Gastrocnemius medialis (tissue), 4 donors: Measurements from ENCODE around the gene GABRR2. TPM values are rescaled to one million over a fixed set of nuclear protein-coding genes. Genes with fewer than 3 reads are reported as not detected.

ENCODE experiments used
- ATAC-seq, 2 donors: fragments of 150-250 bp; one replicate each; pipeline ENCODE4 v1.9.1; 2016
- DNase-seq, 2 donors: peaks; one replicate each; pipeline ENCODE4 v3.0.0-alpha.2; 2019
- H3K27ac ChIP-seq, 4 donors: fragments of 200-600 bp; sonication (generic); 1 replicate in 1 of 4; 2 replicates in 3 of 4; pipeline ENCODE4 v1.5.1; 2016 to 2018; ENCODE audit warnings: mild to moderate bottlenecking in 2 of 4, moderate library complexity in 1 of 4
- H3K27me3 ChIP-seq, 3 donors: fragments of 200-600 bp; sonication (generic) in 2 of 3; 1 replicate in 1 of 3; 2 replicates in 2 of 3; pipeline versions ENCODE4 v1.5.1 to v1.6.0; 2016 to 2019; ENCODE audit warnings: mild to moderate bottlenecking in 1 of 3, moderate library complexity in 1 of 3
- H3K36me3 ChIP-seq, 2 donors: fragments of 200-600 bp; sonication (generic) in 1 of 2; one replicate each; pipeline ENCODE4 v1.5.1; 2017 to 2018
- H3K4me1 ChIP-seq, 2 donors: fragments of 200-600 bp; sonication (generic) in 1 of 2; one replicate each; pipeline ENCODE4 v1.5.1; 2016 to 2017; ENCODE audit warnings: mild to moderate bottlenecking in 2 of 2
- H3K4me3 ChIP-seq, 4 donors: fragments of 200-600 bp; sonication (generic) in 3 of 4; 1 replicate in 1 of 4; 2 replicates in 3 of 4; pipeline ENCODE4 v1.5.1; 2016 to 2019; ENCODE audit warnings: mild to moderate bottlenecking in 2 of 4
- H3K9me3 ChIP-seq, 3 donors: fragments of 200-600 bp; sonication (generic) in 2 of 3; 1 replicate in 1 of 3; 2 replicates in 2 of 3; pipeline ENCODE4 v1.5.1; 2016 to 2019
- CTCF ChIP-seq, 5 experiments: fragments of 450-650 bp in 3 of 5; fragments of 200-600 bp in 2 of 5; sonication (generic) in 2 of 5; IDR thresholded peaks in 4 of 5; conservative IDR thresholded peaks in 1 of 5; 1 replicate in 4 of 5; 2 replicates in 1 of 5; pipeline ENCODE4 v1.5.1; 2016 to 2019; ENCODE audit warnings: antibody characterized with exemption in 5 of 5, mild to moderate bottlenecking in 3 of 5, moderate library complexity in 3 of 5
- POLR2A ChIP-seq, 2 donors: fragments of 450-650 bp; IDR thresholded peaks; one replicate each; pipeline ENCODE4 v1.6.1; 2017; ENCODE audit warnings: antibody characterized with exemption in 2 of 2, mild to moderate bottlenecking in 2 of 2, moderate library complexity in 2 of 2
- in situ Hi-C, 4 donors: fragments of 200-750 bp; cut with MboI; loops; one replicate each; pipeline versions ENCODE4 v1.15.0 to v1.8.0; 2017; ENCODE audit warnings: low sequenced_read_pairs in 4 of 4
- intact Hi-C: fragments of 100-400 bp; cut with DNase I; formaldehyde crosslinking; loops from one replicate; pipeline ENCODE4 v1.15.1; 2023; ENCODE audit warnings: low total_unique reads
- total RNA-seq, 4 donors: library from RNA; depleted of rRNA; stranded (reverse); fragments of >200 nt; gene quantifications; one replicate each; pipeline versions ENCODE4 v1.1.0 to v1.2.3, GENCODE V29; 2016

GABRR2 gene
- total RNA-seq, 4 donors from 2014 or later: 0.24 to 0.71 TPM; not detected in 2

GRCh38 chr6:89350281-89350966 is 35.3 kb upstream of the GABRR2 start:
- in situ Hi-C loops (loop anchor here in 3 of 4 donors (25.0 kb wide), 2 partner anchors 263 to 363 kb away; partner anchors contain the start of gene PNRC1 (in 1 of the 3)), intact Hi-C loops (loop anchor here (5.0 to 10.0 kb wide), 2 partner anchors 206 to 313 kb away; partner anchors contain the start of gene PM20D2)
- Histone ChIP-seq H3K4me1 (peaks cover 40 to 42% of the 10 kb centered on the region in 2 donors), H3K36me3 (no peaks in the 10 kb centered on the region), H3K27me3 (no peaks in the 10 kb centered on the region), H3K4me3 (peak overlapping the region; percentile 1 to 81 (median 42)), H3K9me3 (no peaks in the 10 kb centered on the region), H3K27ac (peak overlapping the region; percentile 39 to 100 (median 96))
- no peak for ATAC-seq
- DNase-seq: no peak
- TF ChIP-seq POLR2A (IDR thresholded peaks at IDR 0.05) (no peak), CTCF (IDR thresholded peaks at IDR 0.05 in 4 of 5, conservative IDR thresholded peaks at IDR 0.05 in 1 of 5) (no peak)

- no peaks in the 10 kb centered on the region for H3K9me3 ChIP-seq
- H3K27ac ChIP-seq: peak overlapping the region in 3 of 4 donors; percentile 21 to 99 (median 92)
- no peak for TF ChIP-seq POLR2A (IDR thresholded peaks at IDR 0.05)
- no peak for TF ChIP-seq CTCF (IDR thresholded peaks at IDR 0.05 in 4 of 5, conservative IDR thresholded peaks at IDR 0.05 in 1 of 5)
- DNase-seq (no peak), ATAC-seq (no peak)
- peaks cover 42 to 45% of the 10 kb centered on the region in 2 donors for H3K4me1 ChIP-seq
- H3K36me3 ChIP-seq: no peaks in the 10 kb centered on the region
- in situ Hi-C loops (no loop called here), intact Hi-C loops (no loop called here)
- H3K4me3 ChIP-seq: no peak overlapping the region
- no peaks in the 10 kb centered on the region for H3K27me3 ChIP-seq
Observed at GRCh38 chr6:89348372-89348771, 33.3 kb upstream of the GABRR2 start.

- DNase-seq (no peak), ATAC-seq (no peak)
- H3K27ac ChIP-seq: peak overlapping the region; percentile 21 to 99 (median 62)
- TF ChIP-seq POLR2A (IDR thresholded peaks at IDR 0.05): no peak
- no peak for TF ChIP-seq CTCF (IDR thresholded peaks at IDR 0.05 in 4 of 5, conservative IDR thresholded peaks at IDR 0.05 in 1 of 5)
- H3K36me3 ChIP-seq: no peaks in the 10 kb centered on the region
- intact Hi-C loops: no loop called here
- H3K4me3 ChIP-seq: no peak overlapping the region
- H3K27me3 ChIP-seq: no peaks in the 10 kb centered on the region
- no peaks in the 10 kb centered on the region for H3K9me3 ChIP-seq
- peaks cover 42 to 45% of the 10 kb centered on the region in 2 donors for H3K4me1 ChIP-seq
- in situ Hi-C loops: no loop called here
Observed at GRCh38 chr6:89347825-89348224, 32.7 kb upstream of the GABRR2 start.

GRCh38 chr6:89346433-89346832 is 31.3 kb upstream of the GABRR2 start:
- peaks cover 40% of the 10 kb centered on the region in 2 donors for H3K4me1 ChIP-seq
- H3K36me3 ChIP-seq: peaks cover 0 to 10% of the 10 kb centered on the region in 2 donors
- no peak for TF ChIP-seq CTCF (IDR thresholded peaks at IDR 0.05 in 4 of 5, conservative IDR thresholded peaks at IDR 0.05 in 1 of 5)
- no peak for TF ChIP-seq POLR2A (IDR thresholded peaks at IDR 0.05)
- H3K27me3 ChIP-seq: no peaks in the 10 kb centered on the region
- ATAC-seq (no peak), DNase-seq (no peak)
- no peaks in the 10 kb centered on the region for H3K9me3 ChIP-seq
- in situ Hi-C loops (no loop called here), intact Hi-C loops (no loop called here)
- H3K27ac ChIP-seq: no peak overlapping the region
- no peak overlapping the region for H3K4me3 ChIP-seq
